Panc1 (cell line): ENCODE data around the gene ADTRP. TPM values are rescaled to one million over a fixed set of nuclear protein-coding genes. Genes with fewer than 3 reads are reported as not detected.

Experiments used
- ATAC-seq: fragments of 200-7000 bp; cut with Tn5 transposase; 2 replicates; pipeline ENCODE4 v1.9.1; 2020; ENCODE audit warnings: mild to moderate bottlenecking, moderate library complexity
- BruUV-seq: library from RNA; stranded (reverse); fragments of 400-500 nt; replicated peaks from 2 replicates; lab custom pipeline; 2021; lab: Mats Ljungman, UMichigan
- CTCF ChIA-PET: fragments of 300-600 bp; sonication (Branson Sonifier 250); formaldehyde crosslinking; loops from one replicate; lab custom pipeline; 2022; ENCODE audit warnings: antibody characterized with exemption; lab: Charles Lee
- POLR2A ChIA-PET: fragments of 300-600 bp; sonication (Branson Sonifier 250); formaldehyde crosslinking; loops from one replicate; lab custom pipeline; 2022; ENCODE audit warnings: antibody characterized with exemption; lab: Charles Lee
- DNase-seq: peaks from one replicate; pipeline ENCODE4 v3.0.0-alpha.2; 2010; ENCODE audit warnings: low read depth, low spot score
- H3K27ac ChIP-seq: 2 replicates; pipeline ENCODE4 v1.5.1; 2011; ENCODE audit warnings: mild to moderate bottlenecking, low read length, inconsistent platforms
- H3K27me3 ChIP-seq: fragments of 200-500 bp; sonication (Bioruptor generic); 2 replicates; pipeline ENCODE4 v1.6.0; 2014; ENCODE audit warnings: low read length, inconsistent platforms; ENCODE audit not compliant: control insufficient read depth, insufficient read depth
- H3K36me3 ChIP-seq: fragments of 200-500 bp; sonication (Bioruptor generic); 2 replicates; pipeline ENCODE4 v1.5.1; 2014; ENCODE audit warnings: inconsistent platforms, mild to moderate bottlenecking, low read length, moderate library complexity; ENCODE audit not compliant: control insufficient read depth, insufficient read depth
- H3K4me1 ChIP-seq: 2 replicates; pipeline ENCODE4 v1.5.1; 2011; ENCODE audit warnings: inconsistent platforms, mild to moderate bottlenecking, low read length, moderate library complexity; ENCODE audit not compliant: control insufficient read depth, insufficient read depth
- H3K4me3 ChIP-seq, 2 experiments: 2 replicates each; pipeline ENCODE4 v1.5.1; 2011 to 2012; ENCODE audit warnings: low read depth in 2 of 2, low read length in 2 of 2, mild to moderate bottlenecking in 2 of 2, inconsistent platforms in 1 of 2, moderate library complexity in 1 of 2
- H3K9me3 ChIP-seq: fragments of 200-500 bp; sonication (Bioruptor generic); 2 replicates; pipeline ENCODE4 v1.5.1; 2014; ENCODE audit warnings: low read depth, mild to moderate bottlenecking, inconsistent platforms, low read length, moderate library complexity; ENCODE audit not compliant: control insufficient read depth, insufficient read depth
- POLR2AphosphoS5 ChIP-seq: IDR thresholded peaks from 2 replicates; pipeline ENCODE4 v1.6.1; 2012; ENCODE audit warnings: mild to moderate bottlenecking, low read depth, low read length, moderate library complexity
- SIN3A ChIP-seq: IDR thresholded peaks from 2 replicates; pipeline ENCODE4 v1.6.1; 2012; ENCODE audit warnings: low read depth, mild to moderate bottlenecking, low read length, moderate library complexity, borderline replicate concordance; ENCODE audit not compliant: insufficient read depth
- TCF7L2 ChIP-seq: IDR thresholded peaks from 2 replicates; pipeline ENCODE4 v1.6.1; 2011; ENCODE audit warnings: mild to moderate bottlenecking, low read depth, low read length, inconsistent platforms
- in situ Hi-C: cut with HindIII; loops from 2 replicates; pipeline ENCODE4 v1.10.0; 2016; ENCODE audit warnings: low sequenced_read_pairs, low pct_unique_long_range_greater_than_20kb
- intact Hi-C: fragments of 100-400 bp; cut with micrococcal nuclease; formaldehyde crosslinking; loops from one replicate; pipeline ENCODE4 v1.10.0; 2022; ENCODE audit not compliant: unreplicated experiment
- total RNA-seq: library from RNA; stranded (reverse); gene quantifications from one replicate; pipeline ENCODE4 v1.2.1, GENCODE V29; 2021; ENCODE audit not compliant: unreplicated experiment
- TF ChIP-seq, protein P1 (sequence below), 2 experiments: IDR thresholded peaks; 2 replicates each; pipeline ENCODE4 v1.6.1; 2011 to 2012; ENCODE audit warnings: low read depth in 2 of 2, control low read depth in 1 of 2, low read length in 1 of 2, mild to moderate bottlenecking in 1 of 2, moderate library complexity in 1 of 2; ENCODE audit not compliant: insufficient read depth in 1 of 2
- TF ChIP-seq, protein P2 (sequence below): fragments of 450-650 bp; IDR thresholded peaks from 2 replicates; pipeline ENCODE4 v1.5.1; 2017; ENCODE audit warnings: mild to moderate bottlenecking

The ADTRP gene
- total RNA-seq, 1 experiment from 2014 or later, result not detected

DNA sequence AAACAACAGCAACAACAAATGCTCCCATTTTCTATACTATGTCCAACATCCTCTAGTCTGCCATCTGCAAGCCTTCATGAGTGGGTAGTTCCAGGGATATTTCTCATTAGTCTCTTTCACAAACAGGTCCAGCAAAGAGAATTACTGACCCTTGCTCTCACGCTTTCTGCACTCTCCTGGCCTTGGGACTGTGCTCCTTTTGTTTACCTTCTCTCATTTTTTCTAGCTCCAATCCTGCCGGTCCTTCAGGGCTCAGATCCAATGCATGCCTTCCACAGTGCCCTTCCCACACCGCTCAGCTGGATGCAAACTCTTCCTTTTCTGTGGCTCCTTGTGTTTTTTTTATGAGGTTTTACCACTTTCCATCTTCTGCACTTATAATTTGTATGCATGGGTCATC is 47.2 kb downstream of the ADTRP start:
- BruUV-seq, result no TSS peak
- ATAC-seq (no peak), DNase-seq (no peak)
- intact Hi-C loops, result no loop called here
- Histone ChIP-seq H3K9me3 (no peaks in the 10 kb centered on the region), H3K4me1 (no peaks in the 10 kb centered on the region), H3K4me3 (no peak overlapping the region), H3K27me3 (no peaks in the 10 kb centered on the region; the same call in 1 of the 2 replicates), H3K27ac (no peak overlapping the region), H3K36me3 (no peaks in the 10 kb centered on the region)
- TF ChIP-seq POLR2AphosphoS5 (no peak), SIN3A (no peak), TCF7L2 (no peak)
- TF ChIP-seq, protein P1, sequence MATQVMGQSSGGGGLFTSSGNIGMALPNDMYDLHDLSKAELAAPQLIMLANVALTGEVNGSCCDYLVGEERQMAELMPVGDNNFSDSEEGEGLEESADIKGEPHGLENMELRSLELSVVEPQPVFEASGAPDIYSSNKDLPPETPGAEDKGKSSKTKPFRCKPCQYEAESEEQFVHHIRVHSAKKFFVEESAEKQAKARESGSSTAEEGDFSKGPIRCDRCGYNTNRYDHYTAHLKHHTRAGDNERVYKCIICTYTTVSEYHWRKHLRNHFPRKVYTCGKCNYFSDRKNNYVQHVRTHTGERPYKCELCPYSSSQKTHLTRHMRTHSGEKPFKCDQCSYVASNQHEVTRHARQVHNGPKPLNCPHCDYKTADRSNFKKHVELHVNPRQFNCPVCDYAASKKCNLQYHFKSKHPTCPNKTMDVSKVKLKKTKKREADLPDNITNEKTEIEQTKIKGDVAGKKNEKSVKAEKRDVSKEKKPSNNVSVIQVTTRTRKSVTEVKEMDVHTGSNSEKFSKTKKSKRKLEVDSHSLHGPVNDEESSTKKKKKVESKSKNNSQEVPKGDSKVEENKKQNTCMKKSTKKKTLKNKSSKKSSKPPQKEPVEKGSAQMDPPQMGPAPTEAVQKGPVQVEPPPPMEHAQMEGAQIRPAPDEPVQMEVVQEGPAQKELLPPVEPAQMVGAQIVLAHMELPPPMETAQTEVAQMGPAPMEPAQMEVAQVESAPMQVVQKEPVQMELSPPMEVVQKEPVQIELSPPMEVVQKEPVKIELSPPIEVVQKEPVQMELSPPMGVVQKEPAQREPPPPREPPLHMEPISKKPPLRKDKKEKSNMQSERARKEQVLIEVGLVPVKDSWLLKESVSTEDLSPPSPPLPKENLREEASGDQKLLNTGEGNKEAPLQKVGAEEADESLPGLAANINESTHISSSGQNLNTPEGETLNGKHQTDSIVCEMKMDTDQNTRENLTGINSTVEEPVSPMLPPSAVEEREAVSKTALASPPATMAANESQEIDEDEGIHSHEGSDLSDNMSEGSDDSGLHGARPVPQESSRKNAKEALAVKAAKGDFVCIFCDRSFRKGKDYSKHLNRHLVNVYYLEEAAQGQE (IDR thresholded peaks at IDR 0.05; ENCODE audit: insufficient read depth in 1 of 2, low read depth in 2 of 2, low read length in 1 of 2), result no peak
- TF ChIP-seq, protein P2, sequence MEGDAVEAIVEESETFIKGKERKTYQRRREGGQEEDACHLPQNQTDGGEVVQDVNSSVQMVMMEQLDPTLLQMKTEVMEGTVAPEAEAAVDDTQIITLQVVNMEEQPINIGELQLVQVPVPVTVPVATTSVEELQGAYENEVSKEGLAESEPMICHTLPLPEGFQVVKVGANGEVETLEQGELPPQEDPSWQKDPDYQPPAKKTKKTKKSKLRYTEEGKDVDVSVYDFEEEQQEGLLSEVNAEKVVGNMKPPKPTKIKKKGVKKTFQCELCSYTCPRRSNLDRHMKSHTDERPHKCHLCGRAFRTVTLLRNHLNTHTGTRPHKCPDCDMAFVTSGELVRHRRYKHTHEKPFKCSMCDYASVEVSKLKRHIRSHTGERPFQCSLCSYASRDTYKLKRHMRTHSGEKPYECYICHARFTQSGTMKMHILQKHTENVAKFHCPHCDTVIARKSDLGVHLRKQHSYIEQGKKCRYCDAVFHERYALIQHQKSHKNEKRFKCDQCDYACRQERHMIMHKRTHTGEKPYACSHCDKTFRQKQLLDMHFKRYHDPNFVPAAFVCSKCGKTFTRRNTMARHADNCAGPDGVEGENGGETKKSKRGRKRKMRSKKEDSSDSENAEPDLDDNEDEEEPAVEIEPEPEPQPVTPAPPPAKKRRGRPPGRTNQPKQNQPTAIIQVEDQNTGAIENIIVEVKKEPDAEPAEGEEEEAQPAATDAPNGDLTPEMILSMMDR, result no peak
- ChIA-PET POLR2A (no interaction called here), CTCF (no interaction called here)
- in situ Hi-C loops, result no loop called here

DNA sequence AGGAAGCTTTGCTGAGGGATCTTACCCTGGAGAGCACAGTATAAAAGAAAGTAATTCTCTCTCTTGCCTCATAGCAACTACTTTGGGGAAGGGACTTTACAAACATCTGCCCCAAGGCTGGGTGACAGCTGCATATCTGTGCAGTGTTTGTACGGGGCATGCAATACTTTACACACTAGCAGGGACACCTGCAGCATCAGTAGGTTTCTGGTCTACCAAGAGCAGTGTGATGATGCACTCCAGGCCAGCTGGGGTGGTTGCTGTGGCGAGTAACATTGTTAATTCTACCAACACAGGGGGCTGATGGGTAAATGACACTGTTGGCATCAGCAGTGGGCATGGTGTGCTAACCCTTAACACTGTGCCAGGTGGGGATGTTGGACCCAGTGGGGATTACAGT is 48.0 kb downstream of the ADTRP start:
- BruUV-seq, result no TSS peak
- no peak overlapping the region for H3K27ac ChIP-seq
- in situ Hi-C loops (no loop called here), intact Hi-C loops (no loop called here)
- H3K36me3 ChIP-seq, result no peaks in the 10 kb centered on the region
- TF ChIP-seq, protein P2, result no peak
- TF ChIP-seq, protein P1 (IDR thresholded peaks at IDR 0.05; ENCODE audit: insufficient read depth in 1 of 2, low read depth in 2 of 2, low read length in 1 of 2), result no peak
- TF ChIP-seq TCF7L2 (no peak), POLR2AphosphoS5 (no peak), SIN3A (no peak)
- H3K4me3 ChIP-seq, result no peak overlapping the region
- no peaks in the 10 kb centered on the region for H3K9me3 ChIP-seq
- H3K27me3 ChIP-seq, result no peaks in the 10 kb centered on the region; the same call in 1 of the 2 replicates
- DNase-seq, result no peak
- POLR2A ChIA-PET, result no interaction called here
- CTCF ChIA-PET, result no interaction called here
- H3K4me1 ChIP-seq, result no peaks in the 10 kb centered on the region
- no peak for ATAC-seq
